Activated naive CD4-positive, alpha-beta T cell treated with anti-CD3 and anti-CD28 coated beads, Interleukin-2, amount 50 U/mL, for 16 hours (primary cell): Measurements from ENCODE around the gene IQCE.
"Not testable (repeated sequence)": the region's sequence is repeated elsewhere in the genome, so short reads cannot be mapped to it uniquely, and the experiment has no call there.

ENCODE experiments used
- DNase-seq: peaks from one replicate; pipeline ENCODE4 v3.0.0-alpha.2; 2020

Gene IQCE

DNA sequence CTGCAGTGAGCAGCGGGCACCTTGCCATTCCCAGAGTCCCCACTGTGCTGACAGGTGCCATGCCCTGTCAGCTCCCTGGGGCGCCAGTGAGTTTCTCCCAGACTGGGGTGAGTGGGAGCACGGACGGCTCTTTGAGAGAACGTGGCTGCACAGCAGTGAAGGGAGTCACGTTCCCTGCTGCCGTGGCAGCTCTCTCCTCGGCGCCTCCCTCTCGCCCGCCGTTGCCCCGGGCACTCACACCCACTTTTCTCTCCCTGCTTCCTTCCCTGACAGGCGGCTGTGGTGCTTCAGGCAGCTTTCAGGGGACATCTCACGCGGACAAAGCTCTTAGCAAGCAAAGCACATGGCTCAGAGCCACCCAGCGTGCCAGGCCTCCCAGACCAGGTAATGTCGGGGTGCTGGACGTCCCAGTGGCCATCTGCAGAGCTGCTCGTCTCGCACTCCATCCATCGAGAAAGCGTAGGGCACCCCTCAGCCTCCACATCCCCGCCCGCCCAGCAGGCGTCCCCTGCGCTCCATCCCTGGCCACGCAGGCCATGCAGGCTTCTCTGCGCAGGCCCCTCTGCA lies 45.9 kb downstream of the IQCE start:
- no peak for DNase-seq

DNA sequence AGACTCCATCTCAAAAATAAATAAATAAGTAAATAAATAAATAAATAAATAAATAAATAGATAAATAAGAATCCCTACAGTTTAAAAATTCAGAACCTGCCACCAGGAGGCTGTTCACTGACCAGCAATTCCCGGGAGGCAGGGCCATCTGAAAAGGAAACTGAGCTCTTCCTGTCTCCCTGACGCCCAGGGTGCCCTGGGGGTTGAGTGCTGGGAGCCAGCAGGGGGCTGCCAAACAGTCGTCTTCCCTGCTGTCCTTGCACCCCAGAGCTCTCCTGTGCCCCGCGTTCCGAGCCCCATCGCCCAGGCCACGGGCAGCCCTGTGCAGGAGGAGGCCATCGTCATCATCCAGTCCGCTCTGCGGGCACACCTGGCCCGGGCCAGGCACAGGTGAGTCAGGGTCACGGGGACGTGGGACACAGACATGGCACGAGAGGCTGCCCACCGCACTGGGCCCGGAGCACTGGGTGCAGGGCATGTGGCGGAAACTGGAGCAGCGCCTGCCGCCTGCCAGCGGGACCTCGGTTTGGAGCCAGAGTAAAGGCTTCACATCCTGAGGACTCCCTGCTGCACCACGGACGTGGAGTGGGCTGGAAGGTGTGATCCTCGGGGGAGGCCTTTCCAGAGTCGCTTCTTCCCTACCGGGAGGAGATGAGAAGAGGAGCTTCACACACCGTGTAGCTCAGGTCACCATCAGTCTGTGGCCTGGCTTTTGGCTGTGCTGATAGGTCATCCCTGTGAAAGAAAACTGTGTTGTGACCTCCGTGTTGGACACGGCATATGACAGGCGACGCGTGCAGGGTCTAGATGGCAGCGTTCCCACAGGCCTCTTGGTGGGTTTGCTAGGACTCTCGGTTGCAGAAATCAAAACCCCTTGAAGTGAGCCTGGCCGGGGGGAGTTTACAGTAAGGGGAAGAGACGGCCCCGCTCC lies 47.1 kb downstream of the IQCE start:
- DNase-seq, result no peak

DNA sequence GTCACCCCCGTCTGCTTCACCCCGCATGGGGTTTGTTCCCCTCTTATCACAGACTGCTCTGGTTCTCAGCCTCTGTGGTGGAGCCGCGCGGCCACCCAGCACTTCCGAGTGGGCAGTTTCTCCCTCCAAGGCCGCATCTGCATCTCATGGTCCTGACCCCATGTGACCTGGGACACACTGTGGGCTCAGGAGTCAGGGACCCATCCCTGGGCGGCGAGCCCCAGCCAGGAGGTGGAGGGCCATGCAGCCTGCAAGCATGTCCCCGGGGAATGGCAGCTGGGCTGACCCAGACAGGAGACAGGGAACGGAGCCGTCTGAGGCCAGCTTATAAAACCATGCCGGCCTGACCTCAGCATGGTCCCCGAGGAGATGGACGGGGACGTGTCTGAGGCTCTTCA lies 47.8 kb downstream of the IQCE start:
- DNase-seq, result no peak

DNA sequence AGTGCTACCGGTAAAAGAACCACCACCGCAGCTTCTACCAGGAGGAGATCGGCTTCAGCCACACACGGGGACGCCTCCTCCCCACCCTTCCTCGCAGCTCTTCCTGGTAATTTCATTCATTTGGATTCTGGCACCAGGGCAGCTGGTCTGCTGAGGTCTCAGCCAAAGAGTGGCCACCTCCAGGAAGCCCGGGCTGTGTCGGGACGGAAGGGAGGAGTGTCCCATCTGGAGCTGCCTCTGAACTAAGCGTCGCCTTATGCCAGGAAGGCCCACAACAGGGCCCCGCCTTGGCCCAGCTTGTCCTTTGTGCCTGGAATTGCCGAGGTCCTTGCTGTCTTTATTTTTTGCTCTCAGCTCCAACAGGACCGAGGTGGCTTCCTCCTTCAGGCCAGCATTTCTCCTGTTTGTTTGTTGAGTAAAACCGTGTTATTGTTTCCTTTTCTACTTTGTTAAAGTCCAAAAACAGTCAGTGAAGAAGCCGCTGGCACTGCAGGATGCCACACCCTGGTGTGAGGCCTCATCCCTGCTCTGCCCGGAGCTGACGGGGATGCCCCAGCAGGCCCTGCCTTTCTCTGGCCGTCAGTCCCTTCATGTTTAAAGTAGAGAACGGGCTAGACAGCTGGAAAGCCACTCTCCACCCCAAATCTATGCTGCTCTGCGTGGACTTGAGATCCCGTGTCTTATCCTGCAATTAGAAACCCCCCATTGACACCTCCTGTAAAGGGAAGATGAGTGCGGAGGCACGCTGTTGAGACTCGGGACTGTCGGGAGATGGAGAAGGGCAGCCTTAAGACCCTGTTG lies 48.5 kb downstream of the IQCE start:
- DNase-seq, result no peak

DNA sequence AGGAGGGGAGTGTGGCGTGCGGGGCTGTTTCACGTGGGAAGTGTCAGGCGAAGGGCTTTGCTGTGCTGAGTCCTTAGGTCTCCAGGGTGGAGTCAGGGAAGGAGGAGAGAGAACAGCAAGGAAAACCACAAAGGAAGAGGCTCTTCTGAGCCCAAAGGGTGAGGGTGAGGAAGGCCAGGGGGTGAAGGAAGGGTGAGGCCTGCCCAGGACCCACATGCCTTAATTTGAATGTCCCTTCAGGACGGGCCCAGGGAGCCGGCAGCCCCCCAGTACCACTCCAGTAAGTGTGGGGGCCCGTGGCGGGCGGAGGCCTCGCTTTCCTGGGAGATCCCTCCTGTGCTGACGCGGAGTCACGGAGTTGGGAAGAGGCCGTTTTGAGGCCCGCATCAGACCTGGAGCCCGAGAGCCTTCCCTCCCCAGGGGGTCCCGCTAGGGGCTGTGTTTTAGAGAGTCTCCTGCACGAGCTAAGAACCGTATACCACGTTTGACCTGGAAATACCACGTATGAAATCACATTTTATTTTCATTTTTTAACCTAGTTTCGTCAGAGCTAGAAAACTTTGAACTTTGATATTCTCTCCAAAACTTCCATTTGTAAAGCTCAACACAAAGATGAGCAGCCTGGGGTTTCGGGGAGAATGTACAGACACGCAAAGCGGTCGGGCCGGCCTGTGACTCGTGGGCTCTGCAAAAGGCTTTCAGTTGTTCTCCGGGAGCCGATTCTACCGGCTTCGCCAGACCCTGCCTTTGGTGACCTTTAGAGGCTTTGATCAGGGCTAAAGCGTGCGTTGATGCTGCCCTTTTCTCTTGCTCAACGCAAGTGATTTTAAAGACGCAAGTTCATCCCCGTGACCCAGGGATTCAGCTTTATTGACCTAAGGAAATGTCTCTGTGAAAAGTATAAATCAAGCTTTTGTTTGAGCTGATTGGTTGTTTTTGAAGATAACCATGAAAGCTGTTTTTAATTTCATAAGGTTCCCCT lies 49.4 kb downstream of the IQCE start:
- DNase-seq, result no peak

DNA sequence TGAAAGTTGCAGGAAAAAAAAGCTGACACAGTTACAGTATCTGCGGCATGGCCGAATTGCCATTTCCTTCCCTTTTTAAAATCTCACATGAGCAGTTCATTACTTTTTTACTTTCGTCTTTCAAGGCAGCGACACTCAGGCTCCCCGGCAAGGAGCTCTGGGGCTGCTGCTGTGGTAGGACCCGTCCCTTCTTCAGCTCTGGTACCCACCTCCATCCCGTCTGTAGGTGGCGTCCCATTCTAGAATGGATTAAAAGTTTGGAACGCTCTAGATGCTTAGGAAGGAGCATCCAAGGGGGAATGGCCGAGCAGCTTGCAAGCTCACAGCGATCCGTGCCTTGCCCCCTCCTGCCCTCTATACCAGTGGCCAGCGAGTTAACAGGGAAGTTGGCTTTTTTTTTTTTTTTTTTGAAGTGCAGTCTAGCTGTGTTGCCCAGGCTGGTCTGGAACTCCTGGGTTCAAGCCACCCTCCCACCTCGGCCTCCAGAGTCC lies 50.2 kb downstream of the IQCE start:
- DNase-seq, result no peak

DNA sequence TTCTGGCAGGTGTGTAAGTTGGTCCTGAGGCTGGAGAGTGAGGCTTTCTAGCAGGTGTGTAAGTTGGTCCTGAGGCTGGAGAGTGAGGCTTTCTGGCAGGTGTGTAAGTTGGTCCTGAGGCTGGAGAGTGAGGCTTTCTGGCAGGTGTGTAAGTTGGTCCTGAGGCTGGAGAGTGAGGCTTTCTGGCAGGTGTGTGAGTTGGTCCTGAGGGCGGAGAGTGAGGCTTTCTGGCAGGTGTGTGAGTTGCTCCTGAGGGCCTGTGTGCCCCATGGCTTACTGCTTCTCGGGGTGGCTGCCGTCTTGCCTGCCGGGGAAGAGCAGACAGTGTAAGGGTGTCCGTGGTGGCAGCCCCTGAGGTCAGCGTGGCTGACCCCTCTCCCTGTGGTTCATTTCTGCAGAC lies 50.9 kb downstream of the IQCE start:
- DNase-seq, result not testable (repeated sequence)

DNA sequence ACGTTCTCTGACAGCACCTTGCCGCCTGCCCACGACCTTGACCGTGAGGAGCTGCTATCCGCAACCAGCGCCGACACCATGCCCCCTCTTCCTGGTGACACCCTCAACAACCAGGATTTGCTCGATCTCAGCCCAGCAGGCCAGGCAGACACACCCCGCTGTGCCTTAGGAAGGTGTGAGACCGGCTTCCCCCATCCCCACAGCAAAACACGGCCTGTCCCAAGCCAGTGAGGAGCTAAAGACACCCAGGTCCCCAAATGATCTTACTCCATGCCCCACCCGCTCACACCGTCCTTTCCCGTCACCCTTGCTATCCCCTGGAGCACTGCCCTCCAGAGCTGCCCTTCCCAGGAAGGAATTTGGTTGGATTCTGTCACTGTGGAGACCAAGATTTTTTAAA lies 51.7 kb downstream of the IQCE start:
- DNase-seq, result no peak

DNA sequence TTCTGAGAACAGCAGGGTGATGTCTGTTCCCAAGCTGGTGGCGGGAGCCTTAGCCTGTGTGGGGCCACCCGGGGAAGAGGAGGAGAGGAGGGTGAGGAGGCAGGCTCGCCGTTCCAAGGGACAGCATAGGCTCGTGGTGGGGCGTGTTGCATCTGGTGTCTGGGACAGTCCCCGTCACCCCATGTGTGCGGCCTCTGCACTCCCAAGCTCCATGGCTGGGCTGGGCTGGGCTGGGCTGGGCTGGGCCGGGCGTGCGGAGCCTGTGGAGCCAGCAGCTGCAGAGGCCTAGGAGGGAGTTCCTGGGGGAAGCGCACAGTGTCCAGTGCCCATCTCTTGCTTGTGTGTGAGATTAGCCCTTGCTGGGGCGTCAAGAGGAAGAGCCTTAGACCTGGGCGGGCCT lies 52.1 kb downstream of the IQCE start:
- DNase-seq, result no peak

DNA sequence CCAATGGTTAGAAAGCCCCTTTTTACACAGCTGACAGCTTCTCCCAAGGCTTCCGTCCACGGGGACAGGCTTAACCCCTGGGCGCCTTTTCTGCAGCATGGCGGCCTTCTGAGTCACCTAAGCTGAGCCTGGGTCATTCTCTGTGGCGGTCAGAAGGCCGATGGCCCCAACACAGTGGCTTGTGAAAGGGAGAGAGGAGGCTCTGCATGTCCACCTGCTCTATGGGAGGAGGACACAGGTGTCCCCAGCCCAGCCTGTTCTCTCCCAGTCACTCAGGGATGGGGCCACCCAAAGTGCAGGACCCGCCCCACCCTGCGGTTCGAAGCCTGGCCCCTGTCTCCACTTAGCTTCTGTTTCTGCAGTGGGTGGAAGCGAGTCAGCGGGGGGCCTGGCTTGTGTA lies 52.6 kb downstream of the IQCE start:
- no peak for DNase-seq

DNA sequence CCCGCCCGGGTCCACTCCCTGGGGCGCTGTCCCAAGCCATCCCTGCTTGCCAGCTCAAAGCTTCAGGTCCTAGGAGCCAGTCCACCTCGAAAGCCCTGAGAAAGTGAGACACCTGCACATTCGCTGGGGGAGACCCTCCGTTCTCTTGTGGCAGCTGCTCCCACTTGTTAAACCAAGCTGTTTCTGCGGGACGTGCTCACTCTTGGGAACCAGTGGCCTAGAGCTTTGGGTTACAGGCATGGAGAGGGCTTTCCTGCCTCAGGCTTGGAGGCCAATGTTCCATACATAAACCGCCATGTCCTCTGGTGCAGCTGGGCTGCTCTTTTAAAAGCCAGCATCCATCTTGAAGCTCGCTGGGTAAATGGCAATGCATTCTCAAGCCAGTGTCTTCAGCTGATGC lies 53.1 kb downstream of the IQCE start:
- DNase-seq, result no peak

DNA sequence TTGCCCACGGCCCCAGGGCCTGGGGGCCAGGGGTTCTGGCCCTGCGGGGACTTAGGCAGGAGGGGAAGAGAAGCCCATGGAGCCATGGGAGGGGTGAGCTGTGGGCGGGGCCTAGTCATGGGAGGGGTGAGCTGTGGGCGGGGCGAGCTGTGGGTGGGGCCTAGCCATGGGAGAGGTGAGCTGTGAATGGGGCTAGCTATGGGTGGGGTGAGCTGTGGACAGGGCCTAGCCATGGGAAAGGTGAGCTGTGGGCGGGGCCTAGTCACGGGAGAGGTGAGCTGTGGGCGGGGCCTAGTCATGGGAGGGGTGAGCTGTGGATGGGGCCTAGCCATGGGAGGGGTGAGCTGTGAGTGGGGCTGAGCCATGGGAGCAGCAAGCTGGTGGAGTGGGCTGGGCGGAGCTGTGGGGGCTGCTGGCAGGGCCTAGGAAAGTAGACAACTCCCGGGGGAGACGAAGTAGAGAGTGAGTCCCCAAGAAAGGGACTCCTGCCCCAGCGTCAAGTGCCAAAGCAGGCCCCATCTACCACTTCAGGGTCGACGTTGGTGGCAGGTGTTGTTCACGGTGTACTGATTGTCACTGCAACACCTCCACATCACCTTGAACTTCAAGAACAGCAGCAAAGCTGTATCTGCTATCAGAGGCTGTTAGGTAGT lies 53.8 kb downstream of the IQCE start:
- DNase-seq, result no peak

DNA sequence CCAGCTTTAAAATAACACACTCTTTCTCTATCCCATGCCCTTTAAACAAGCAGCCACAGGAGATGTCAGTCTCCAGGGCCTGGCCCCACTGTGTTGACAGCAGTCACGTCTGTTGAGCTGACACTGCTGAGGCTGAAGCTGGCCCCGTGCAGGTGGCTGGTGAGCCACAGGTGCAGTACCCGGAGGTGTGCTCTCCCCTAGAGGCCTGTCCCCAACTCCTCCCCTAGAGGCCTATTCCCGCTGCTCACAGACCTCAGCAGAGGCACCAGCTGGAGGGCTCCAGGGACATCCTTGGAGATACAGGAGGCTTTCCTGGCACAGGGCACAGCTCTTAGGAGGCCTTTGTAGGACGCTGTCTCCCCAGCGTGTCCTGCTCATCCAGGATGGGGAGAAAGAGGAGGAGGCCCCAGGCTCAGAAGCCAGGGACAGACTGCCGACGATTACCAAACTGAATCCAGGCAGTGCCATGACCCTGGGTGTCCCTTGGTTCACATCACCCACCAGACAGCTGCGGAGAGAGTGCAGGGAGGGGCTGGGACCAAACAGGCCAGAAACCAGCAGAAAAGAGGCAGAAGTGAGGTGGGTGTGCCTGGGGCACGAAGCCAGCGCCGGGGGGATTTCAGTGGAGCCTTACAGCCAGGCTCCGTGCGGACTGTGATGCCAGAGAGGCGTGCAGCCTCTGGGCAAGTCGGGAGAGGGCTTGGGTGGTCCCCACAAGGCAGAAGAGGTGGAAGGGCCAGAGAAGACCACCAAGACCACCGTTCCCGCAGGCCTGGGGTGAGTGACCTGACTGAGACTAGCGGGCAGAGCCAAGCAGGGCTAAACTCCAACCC lies 54.5 kb downstream of the IQCE start:
- no peak for DNase-seq

DNA sequence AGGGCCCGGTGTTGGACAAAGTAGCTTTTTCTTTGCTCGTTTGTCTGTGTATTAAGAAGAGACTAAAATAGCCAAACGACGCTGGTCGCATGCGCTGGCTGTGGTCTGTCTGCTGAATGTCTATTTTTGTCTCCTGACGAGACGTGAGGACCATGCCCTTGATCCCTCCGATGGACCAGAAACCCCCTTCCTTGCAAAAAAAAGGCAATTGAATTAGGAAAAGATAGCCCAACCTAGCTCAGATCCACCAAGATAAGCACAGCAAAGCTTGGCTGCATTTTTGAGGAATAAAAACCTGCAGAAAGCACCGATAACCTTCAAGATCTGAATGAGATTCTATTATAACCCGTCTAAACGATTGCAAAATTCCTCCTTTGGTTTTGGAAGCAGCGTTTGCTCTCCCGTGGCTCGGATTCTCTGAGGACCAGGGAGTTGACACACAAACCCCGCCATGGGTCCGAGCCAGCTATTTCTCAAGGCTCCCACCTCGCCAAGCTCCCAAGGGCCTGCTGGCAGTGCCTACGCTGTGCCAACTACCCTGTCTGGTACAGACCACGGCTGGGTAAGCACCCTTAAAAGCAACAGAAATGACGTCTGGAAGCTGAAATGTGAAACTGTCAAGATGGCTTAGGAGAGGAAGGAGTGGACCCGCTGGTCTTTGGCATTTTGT lies 55.3 kb downstream of the IQCE start:
- DNase-seq, result no peak

DNA sequence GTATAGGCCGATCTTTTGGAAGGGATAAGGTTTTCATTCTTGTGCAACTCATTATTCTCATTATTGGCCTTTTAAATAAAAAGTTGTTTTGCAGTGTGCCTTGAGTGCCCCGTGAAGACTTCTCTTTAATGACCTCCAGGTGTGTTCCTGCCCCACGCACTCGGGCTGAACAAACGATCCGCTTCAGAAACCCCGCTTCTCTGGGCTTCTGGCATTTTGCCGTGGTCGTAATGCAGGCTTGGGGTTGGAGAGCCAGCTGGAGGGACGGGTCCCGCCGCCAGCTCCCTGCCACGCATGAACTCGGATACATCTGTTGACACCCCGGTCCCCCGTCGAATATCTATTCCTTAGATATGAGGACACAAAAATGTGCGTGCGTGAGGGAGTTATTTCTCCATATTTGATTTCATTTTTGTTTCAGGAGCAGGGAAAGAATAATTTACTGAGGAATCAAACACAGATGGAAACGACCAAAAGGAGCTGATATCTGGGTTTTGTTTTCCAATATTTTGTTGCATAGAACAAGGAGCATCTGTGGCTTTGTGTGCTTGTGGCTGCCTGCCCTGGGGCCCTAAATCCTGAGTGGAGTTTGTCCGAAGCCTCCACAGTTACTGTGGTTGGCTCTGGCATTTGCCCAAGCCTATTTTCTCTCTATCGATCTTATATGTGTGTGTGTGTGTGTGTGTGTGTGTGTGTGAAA lies 56.0 kb downstream of the IQCE start:
- DNase-seq, result no peak

DNA sequence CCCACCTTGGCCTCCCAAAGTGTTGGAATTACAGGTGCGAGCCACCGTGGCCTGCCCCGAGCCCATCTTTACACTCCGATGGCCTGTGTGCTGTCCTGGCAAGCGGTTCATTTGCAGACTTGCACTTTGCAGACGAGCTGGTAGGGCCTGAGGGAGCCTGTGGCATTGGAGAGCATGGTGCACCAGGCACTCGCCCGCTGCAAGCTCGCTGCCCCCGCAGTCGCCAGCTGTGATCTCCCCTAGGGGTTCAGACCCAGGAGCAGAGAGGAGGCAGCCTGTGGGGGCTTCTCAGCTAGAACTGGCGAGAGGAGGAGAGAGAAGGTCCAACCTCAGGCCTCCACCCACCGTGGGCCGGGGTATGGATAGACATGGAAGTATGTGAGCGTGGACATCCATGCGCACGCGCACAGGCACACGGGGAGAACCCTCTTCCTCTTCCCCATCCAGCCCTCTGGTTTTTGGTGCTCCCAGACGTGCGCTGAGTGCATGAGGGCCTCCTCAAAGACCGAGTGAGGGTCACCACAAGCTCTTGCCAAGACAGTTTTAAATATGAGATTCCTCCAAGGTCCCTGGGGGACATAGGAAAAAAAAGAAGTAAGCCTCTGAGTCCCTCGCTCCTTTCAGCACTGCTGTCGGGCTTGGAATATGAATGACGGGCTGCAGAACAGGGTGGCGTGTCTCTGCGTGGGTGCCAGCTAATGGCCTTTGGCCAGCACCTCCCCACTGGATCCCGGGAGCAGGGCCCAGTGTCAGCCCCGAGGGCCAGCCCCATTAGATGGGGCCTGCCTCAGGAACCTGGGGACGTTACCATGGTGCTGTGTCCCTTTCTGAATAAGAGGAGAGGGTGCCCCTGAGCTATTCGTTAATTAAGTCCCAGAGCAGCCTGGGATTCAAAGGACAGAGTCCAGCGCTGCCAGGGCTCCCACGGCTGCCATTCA lies 57.9 kb downstream of the IQCE start:
- DNase-seq, result no peak

DNA sequence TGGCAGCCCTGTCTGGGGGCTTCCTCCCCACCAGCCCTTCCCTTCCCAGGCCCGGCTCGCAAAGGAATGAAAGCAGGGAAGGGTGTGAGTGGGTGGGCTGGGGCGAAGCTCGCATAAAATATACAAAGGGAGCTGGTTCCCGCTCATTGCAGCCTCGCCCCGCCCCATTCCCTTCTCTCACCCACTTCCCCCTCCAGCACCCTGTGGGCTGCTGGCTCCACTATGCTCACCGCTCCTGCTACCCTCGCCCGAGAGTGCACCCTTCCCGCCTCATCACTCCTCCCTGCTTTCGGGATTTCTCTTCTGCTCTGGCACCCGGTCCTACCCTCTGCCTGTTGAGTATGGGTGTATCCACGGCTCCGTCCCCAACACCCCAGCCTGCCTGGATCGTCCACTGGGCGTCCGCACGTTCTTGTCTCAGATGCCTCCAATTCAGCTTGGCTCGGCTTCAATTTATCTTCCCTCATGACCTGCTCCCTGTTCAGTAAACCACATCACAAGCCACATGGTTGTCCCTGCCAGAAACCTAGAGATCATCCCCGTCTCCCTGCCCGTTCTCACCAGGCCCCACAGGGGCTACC lies 58.6 kb downstream of the IQCE start:
- no peak for DNase-seq

DNA sequence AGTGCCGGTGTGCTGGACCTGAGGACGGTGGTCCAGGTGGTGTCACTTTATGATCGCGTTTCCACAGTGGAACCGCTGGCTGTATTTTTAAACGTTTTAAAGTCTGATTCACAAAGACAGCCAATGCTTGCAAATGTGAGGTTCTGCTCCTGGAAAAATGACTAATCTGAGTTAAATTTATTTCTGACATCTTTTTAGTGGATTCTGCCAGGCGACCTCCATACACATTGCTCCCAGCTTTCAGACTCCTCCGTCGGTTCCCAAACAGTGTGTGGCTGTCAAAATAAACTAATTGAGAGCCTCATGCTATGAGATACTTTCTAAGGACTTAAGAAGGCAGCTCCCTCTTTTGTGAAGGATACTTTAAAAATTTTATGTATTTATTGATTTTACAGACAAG lies 60.3 kb downstream of the IQCE start:
- no peak for DNase-seq
